ENCODE results near the gene PRKD2.
"Not testable (repeated sequence)": the region's sequence is repeated elsewhere in the genome, so short reads cannot be mapped to it uniquely, and the experiment has no call there.

The PRKD2 gene

DNA sequence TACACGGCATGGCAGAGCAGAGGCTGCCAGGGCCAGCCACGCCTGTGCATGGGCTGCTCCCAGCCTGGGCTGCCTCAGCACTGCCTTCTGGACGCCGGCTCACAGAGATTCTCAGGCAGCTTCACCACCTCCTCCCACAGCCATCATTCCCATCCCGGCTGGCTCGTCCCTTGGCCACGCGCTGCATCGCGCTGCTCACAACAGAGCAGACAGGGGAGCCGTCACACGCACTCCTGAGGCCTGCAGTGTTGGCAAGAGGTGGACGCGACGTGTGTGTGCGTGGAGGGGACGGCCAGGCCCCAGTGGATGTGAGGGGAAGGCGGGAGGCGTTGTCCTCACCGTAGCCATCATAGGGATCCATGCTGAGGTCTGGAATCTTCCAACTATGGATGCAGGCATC is 7.6 kb upstream of the PRKD2 start:
- DNase-seq (ENCODE audit: low spot score), result no peak

DNA sequence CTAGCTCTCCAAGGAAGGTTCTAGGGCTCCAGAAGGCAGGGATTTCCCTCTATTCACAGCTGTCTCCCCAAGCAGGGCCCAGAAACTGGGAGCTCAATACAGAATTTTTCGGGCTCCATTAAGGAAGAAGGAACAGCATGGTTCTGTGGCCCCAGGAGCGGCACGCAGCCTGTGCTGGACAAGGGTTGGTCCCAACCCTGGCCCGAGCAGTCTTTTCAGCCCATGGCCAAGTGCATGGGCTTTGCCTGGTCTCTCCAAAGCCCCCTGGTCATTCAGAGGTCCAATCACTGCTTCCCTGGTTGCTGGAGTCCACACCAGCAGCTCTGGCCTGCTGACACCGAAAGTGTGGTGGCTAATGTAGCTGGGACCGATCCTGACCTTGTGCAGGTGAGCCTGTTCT is 6.6 kb upstream of the PRKD2 start:
- no peak for DNase-seq (ENCODE audit: low spot score)

GRCh38 chr19:46723023-46723461 is 6.1 kb upstream of the PRKD2 start:
- no peak for DNase-seq (ENCODE audit: low spot score)

DNA sequence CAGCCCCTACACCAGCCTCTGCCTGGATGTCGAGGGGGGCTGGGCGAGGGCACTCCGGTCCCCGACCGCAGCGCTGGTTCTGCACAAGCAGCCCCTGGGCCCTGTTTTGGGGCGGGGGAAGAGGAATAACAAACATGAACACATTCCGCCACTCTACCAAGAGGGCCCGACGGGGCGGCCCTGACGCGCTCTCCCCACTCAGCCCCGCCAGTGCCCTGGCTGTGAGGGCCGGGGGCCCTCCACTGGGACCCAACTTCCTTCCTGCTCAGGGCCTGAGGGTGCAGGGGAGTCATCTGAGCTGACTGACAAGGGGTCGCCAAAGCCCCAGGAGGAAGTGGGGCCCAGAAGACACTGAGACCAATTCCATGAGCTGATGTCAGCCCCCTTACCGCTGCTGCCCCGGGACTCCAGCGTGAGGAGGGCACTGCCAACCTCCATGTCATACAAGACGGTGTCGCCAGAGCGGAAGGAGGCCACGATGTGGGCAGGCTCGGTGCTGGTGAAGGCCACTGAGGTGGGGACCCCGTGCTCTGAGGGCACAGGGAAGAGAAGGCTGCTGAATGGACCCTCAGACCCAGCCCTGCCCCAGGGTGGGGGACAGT is 5.6 kb upstream of the PRKD2 start:
- DNase-seq (ENCODE audit: low spot score), result no peak

- DNase-seq (ENCODE audit: low spot score), result no peak
Observed at GRCh38 chr19:46722004-46722380, 5.1 kb upstream of the PRKD2 start.

DNA sequence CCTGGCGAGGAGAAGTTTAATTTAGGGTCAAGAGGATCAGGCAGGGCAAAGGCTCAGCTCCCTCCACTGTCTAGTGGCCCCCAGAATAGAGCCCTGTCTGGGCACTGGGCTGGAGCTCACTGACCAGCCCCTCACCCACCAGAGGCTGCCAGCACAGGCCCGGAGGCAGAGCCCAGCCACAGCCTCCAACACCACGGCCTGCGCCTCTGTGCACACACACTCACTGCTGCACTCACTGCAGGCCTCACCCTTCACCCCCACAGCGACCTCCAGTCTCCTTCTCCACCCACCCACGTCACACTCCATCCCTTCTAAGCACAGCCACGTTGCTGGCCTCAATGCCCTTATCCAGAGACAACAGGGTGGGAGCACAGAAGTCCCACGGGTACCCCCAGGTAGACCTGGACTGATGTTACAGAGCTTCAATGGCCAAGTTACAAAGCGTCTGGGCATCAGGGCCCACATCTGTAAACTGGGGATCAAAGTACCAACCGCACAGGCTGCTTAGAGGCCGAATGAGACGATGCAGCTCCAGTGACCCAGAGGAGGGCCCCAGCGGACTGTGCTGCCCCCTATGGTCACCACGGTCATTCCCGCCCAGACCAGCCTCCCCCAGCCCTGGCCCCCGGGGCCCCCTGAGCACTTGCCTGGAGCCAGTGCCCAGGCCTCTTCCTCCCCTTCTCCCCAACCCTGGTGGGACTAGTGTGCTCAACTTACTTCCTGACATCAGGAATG is 4.5 kb upstream of the PRKD2 start:
- DNase-seq (ENCODE audit: low spot score), result no peak

DNA sequence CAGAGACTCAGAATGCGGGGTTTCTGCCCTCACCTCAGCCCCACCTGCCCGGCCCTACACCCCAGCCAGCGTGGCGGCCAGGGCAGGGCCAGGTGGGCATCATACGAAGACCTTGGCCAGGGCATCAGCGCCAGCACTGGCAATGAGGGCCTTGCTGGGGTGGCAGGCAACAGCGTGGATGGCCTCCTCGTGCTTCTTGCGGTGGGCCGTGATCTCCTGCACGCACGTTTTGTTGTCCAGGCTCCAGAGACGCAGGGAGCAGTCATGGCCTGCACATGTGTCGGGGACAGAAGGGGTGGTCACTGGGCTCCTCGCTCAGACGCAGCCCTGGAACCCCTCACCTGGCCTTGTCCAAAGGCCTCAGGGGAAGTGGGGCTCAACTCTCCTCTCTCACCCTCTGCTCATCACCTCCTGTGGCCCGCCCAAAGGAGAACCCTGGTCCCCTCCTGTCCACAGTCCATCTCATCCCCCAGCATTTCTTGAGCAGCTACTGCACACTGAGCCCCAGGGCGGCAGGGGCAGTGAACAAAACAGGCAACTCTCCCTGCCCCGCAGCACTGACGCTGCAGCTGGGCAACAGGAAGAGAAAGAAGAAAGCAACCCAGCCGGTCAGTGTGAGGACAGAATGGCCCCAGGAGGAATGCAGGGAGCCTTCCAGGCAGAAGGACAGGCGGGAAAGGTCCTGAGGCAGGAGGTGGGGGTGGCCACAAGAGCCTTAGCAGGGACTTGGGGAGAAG is 3.8 kb upstream of the PRKD2 start:
- DNase-seq (ENCODE audit: low spot score), result no peak

GRCh38 chr19:46719629-46720502 is 3.0 kb upstream of the PRKD2 start:
- DNase-seq (ENCODE audit: low spot score), result no peak

- no peak for DNase-seq (ENCODE audit: low spot score)
Observed at GRCh38 chr19:46718934-46719622, 2.2 kb upstream of the PRKD2 start.

DNA sequence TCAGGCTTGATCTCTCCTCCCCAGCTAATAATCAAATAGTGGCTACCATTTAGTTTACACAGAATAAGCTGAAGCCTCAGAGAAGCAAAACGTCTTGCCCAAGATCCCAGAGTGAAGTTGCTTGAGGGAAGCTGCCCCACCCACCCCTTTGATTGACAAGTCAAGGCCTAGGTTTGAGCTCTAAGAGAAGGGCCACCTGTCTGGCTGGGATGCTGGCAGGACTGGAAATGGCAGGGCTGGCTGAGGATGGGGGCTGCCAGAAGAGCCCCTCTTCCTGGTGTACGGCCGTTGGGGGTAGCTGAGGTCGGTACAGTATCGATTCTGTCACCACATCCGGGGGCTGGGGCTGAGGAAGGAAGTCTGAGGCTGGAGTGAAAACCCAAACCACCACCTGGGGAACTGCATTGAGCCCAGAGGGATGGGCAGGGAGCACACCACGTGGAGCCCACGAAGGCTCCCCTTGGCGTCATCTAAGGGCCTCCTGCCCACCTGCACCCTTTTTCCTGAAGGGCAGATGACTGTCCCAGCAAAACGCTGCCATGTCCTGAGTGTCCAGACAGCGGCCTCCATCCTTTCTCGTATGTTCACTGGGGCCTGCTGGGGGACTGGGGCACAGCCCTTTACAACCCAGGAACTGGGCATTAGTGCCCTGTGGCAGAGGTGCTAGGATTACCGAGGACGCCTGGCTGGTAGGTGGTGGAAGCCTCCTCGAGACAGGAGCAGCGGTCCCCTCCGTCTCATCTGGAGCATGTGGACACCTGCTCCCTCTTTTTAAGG is 1.4 kb upstream of the PRKD2 start:
- DNase-seq (ENCODE audit: low spot score), result peak; percentile 65

DNA sequence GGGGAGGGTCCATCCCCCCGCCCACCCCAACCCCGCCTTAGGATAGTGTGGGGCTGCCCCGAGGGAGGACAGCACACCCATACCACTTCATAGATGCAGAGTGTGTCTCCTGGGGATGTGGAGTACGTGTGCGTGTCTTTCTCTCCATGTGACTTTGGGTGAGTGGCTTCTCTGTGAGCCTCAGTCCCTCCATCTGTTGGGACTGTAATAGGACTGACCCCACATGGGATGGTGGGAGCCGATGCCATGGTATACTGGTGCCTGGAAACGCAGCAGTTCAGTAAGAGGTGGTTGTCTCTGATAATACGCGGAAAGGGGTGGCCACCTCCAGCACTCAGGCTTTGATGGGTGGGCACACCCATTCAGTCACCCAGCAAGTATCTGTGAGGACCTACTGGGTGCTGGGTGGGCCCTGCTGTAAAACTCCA is 816 bp upstream of the PRKD2 start:
- no peak for DNase-seq (ENCODE audit: low spot score)

- no peak for DNase-seq (ENCODE audit: low spot score)
Observed at GRCh38 chr19:46716672-46717033, 261 bp downstream of the PRKD2 start.

DNA sequence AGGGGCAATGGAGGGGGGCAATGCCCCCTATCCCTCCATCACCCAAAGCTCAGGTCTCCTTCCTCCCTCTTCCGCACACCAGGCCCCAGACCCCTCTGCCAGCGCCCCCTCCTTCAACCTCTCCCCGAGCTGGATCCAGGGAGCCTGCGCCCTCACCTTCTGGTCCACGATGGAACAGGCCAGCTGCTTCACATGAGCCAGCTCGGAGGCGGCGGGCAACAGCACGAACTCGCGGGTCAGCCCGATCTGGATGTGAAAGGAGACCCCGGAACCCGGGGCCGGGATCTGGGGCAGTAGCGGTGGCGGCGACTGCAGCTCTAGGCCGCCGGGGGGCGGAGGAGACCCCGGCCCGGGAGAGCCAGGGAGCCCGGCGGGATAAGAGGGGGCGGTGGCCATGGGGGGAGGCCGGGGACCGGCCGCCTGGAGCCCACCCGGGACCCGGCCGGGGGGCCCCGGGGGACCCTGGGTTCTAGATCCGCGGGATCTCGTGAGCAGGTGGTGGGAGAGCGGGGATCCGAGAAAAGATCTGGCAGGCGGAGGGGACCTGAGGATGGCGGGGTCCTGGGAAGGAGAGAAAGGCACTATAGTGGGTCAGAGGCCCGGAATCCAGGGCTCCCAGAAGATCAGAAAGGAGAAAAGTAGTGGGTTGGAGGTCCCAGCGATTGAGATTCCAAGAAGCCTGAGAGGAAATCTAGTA is 791 bp downstream of the PRKD2 start:
- no peak for DNase-seq (ENCODE audit: low spot score)

- DNase-seq (ENCODE audit: low spot score), result no peak
Observed at GRCh38 chr19:46715620-46715974, 1.3 kb downstream of the PRKD2 start.

- no peak for DNase-seq (ENCODE audit: low spot score)
Observed at GRCh38 chr19:46714444-46715106, 2.3 kb downstream of the PRKD2 start.

DNA sequence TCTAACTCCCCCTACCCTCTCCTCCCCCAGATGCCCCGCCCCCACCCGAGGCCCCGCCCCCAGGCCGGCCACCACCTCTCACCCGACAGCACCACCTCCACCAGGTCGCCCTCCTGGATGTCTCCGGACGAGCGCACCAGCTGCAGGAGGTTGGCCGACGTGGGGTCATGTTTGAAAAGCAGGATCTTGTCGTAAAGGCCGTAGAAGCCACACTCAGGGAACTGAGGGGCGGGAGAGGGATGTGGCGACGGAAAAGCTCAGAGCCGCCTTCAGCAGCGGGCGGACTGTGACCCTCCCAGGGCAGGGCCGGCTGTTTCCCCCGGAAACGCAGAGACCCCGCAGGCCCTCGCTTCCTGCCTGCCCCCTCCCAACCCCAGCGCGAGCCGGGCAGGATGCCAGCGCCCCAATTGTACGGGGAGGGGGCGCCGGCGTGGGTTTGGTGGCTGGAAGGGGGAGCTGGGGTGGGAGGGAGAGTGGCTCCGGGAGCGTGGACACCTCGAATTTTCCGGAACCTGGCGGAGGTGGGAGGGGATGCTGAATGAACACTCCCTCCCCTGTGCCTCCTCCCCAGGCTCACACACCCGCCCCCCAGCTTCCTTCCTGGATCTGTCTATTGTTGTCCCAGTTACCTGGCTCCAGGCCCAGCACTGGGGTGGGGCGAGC is 3.0 kb downstream of the PRKD2 start:
- no peak for DNase-seq (ENCODE audit: low spot score)

- not testable (repeated sequence) for DNase-seq (ENCODE audit: low spot score)
Observed at GRCh38 chr19:46712768-46713338, 4.1 kb downstream of the PRKD2 start.

DNA sequence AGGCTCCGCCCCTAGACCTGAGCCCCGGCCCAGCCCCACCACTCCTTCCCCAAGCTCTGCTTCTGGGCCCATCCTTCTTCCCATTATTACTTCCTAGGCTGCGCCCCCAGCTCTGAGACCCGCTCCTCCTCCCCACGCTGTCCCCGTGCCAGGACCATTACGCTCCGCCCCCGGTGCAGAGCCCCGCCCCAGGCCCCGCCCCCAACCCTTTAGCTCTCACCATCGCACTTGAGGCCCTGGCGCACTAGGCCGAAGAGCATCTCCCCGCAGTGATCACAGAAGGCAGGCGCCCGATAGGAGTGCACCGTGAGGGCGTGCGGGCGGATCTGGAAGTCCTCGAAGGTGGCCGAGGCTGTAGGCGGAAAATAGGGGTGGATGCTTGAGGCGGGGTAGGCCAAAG is 6.2 kb downstream of the PRKD2 start:
- no peak for DNase-seq (ENCODE audit: low spot score)
